ENCODE measurements around the gene PRRT2. TPM values are rescaled to one million over a fixed set of nuclear protein-coding genes. Genes with fewer than 3 reads are reported as not detected.
"Not testable (repeated sequence)": the region's sequence is repeated elsewhere in the genome, so short reads cannot be mapped to it uniquely, and the experiment has no call there.

PRRT2 gene
- total RNA-seq, 2 experiments from 2014 or later, result 0.09 to 3.4 TPM

- intact Hi-C loops (cut with micrococcal nuclease; ENCODE audit: unreplicated experiment), result no loop called here
- H2AFZ ChIP-seq (ENCODE audit: low read length), result no peak overlapping the region
- no peaks in the 10 kb centered on the region for H3K9me2 ChIP-seq (ENCODE audit: insufficient read depth, low read length)
- TF ChIP-seq EZH2phosphoT487 (IDR thresholded peaks at IDR 0.05; ENCODE audit: borderline replicate concordance, low read depth, low read length) (no peak), CTCF (conservative IDR thresholded peaks at IDR 0.05; ENCODE audit: low read length) (no peak)
- peaks cover 32% of the 10 kb centered on the region for H3K4me1 ChIP-seq (ENCODE audit: insufficient read depth, low read length, poor library complexity, severe bottlenecking)
- no TSS peak for BruUV-seq (replicated peaks)
- CTCF ChIA-PET (ENCODE audit: unreplicated experiment), result no interaction called here
- no peak for DNase-seq (ENCODE audit: low spot score)
- peaks cover 65% of the 10 kb centered on the region for H3K79me2 ChIP-seq (ENCODE audit: insufficient read depth, low read depth, low read length)
- H3K36me3 ChIP-seq (ENCODE audit: insufficient read depth, low read length), result peaks cover 62% of the 10 kb centered on the region
- H3K4me2 ChIP-seq (ENCODE audit: low read length), result peak overlapping the region; percentile 89
- peak overlapping the region; percentile 66 for H3K27ac ChIP-seq (ENCODE audit: low read depth, low read length, poor library complexity, severe bottlenecking)
- H3K9me3 ChIP-seq (ENCODE audit: low read length), result no peaks in the 10 kb centered on the region
- POLR2A ChIA-PET, result interaction anchor here (0.8 to 3.3 kb wide), 2 partner anchors 12 to 80 kb away, joined by 3 to 19 read pairs; no protein-coding TSS in a partner anchor
- H4K20me1 ChIP-seq (ENCODE audit: insufficient read depth, low read length), result peaks cover 10% of the 10 kb centered on the region
- peak overlapping the region; percentile 79 for H3K4me3 ChIP-seq (ENCODE audit: low read depth, low read length, poor library complexity, severe bottlenecking)
These were observed 19.9 kb upstream of the PRRT2 start for GRCh38 chr16:29791845-29792807.

DNA sequence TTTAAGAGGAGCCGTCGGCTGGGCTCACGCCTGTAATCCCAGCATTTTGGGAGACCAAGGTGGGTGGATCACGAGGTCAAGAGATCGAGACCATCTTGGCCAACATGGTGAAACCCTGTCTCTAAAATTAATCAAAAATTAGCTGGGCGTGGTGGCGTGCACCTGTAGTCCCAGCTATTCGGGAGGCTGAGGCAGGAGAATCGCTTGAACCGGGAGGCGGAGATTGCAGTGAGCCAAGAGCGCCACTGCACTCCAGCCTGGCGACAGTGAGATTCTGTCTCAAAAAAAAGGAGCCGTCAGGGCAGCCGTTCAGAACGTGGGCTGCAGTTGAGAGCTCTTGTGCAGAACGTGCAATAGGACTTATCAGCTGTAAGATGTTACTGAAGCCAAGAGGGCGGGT is 18.8 kb upstream of the PRRT2 start:
- H3K4me3 ChIP-seq (ENCODE audit: low read depth, low read length, poor library complexity, severe bottlenecking), result peak overlapping the region; percentile 79
- H3K9me3 ChIP-seq (ENCODE audit: low read length); CTCF ChIA-PET (ENCODE audit: unreplicated experiment); DNase-seq (ENCODE audit: low spot score); H2AFZ ChIP-seq (ENCODE audit: low read length); H3K9me2 ChIP-seq (ENCODE audit: insufficient read depth, low read length); BruUV-seq (replicated peaks); H4K20me1 ChIP-seq (ENCODE audit: insufficient read depth, low read length); intact Hi-C loops (cut with micrococcal nuclease; ENCODE audit: unreplicated experiment); H3K27ac ChIP-seq (ENCODE audit: low read depth, low read length, poor library complexity, severe bottlenecking): not testable (repeated sequence)
- peaks cover 32% of the 10 kb centered on the region for H3K4me1 ChIP-seq (ENCODE audit: insufficient read depth, low read length, poor library complexity, severe bottlenecking)
- peak overlapping the region; percentile 89 for H3K4me2 ChIP-seq (ENCODE audit: low read length)
- POLR2A ChIA-PET, result interaction anchor here (2.0 kb wide), 1 partner anchor 10 kb away, joined by 13 read pairs; no protein-coding TSS in a partner anchor
- peaks cover 67% of the 10 kb centered on the region for H3K79me2 ChIP-seq (ENCODE audit: insufficient read depth, low read depth, low read length)
- H3K36me3 ChIP-seq (ENCODE audit: insufficient read depth, low read length), result peaks cover 72% of the 10 kb centered on the region

GRCh38 chr16:29794231-29794710 is 17.7 kb upstream of the PRRT2 start:
- intact Hi-C loops (cut with micrococcal nuclease; ENCODE audit: unreplicated experiment), result no loop called here
- ChIA-PET CTCF (ENCODE audit: unreplicated experiment) (interaction anchor here (0.6 kb wide), 2 partner anchors 10 to 180 kb away, joined by 3 read pairs; no protein-coding TSS in a partner anchor), POLR2A (interaction anchor here (2.0 kb wide), 1 partner anchor 9 kb away, joined by 13 read pairs; no protein-coding TSS in a partner anchor)
- Histone ChIP-seq H4K20me1 (ENCODE audit: insufficient read depth, low read length) (peaks cover 10% of the 10 kb centered on the region), H3K9me3 (ENCODE audit: low read length) (no peaks in the 10 kb centered on the region), H3K36me3 (ENCODE audit: insufficient read depth, low read length) (peaks cover 83% of the 10 kb centered on the region), H3K79me2 (ENCODE audit: insufficient read depth, low read depth, low read length) (peaks cover 67% of the 10 kb centered on the region), H3K9me2 (ENCODE audit: insufficient read depth, low read length) (no peaks in the 10 kb centered on the region), H3K4me1 (ENCODE audit: insufficient read depth, low read length, poor library complexity, severe bottlenecking) (peaks cover 32% of the 10 kb centered on the region), H3K27ac (ENCODE audit: low read depth, low read length, poor library complexity, severe bottlenecking) (no peak overlapping the region), H2AFZ (ENCODE audit: low read length) (no peak overlapping the region), H3K4me2 (ENCODE audit: low read length) (peak overlapping the region; percentile 25; the same call in 1 of the 2 replicates), H3K4me3 (ENCODE audit: low read depth, low read length, poor library complexity, severe bottlenecking) (no peak overlapping the region)
- TF ChIP-seq EZH2phosphoT487 (IDR thresholded peaks at IDR 0.05; ENCODE audit: borderline replicate concordance, low read depth, low read length) (no peak), CTCF (conservative IDR thresholded peaks at IDR 0.05; ENCODE audit: low read length) (no peak)
- BruUV-seq (replicated peaks), result no TSS peak
- no peak for DNase-seq (ENCODE audit: low spot score)

Data from OCI-LY7 (cell line).